Measurements from ENCODE around the gene LAT.
"Not testable (repeated sequence)": the region's sequence is repeated elsewhere in the genome, so short reads cannot be mapped to it uniquely, and the experiment has no call there.

Gene LAT

GRCh38 chr16:28937222-28937876 is 47.5 kb upstream of the LAT start:
- ATAC-seq (ENCODE audit: low read depth) (no peak), DNase-seq (ENCODE audit: low spot score) (no peak)
- Histone ChIP-seq H3K9me3 (ENCODE audit: severe bottlenecking) (no peaks in the 10 kb centered on the region), H3K36me3 (ENCODE audit: low read depth) (no peaks in the 10 kb centered on the region), H3K4me3 (ENCODE audit: severe bottlenecking) (no peak overlapping the region), H3K4me1 (ENCODE audit: insufficient read depth, poor library complexity, severe bottlenecking) (no peaks in the 10 kb centered on the region), H3K27ac (ENCODE audit: poor library complexity, severe bottlenecking) (no peak overlapping the region), H3K27me3 (ENCODE audit: insufficient read depth, poor library complexity, severe bottlenecking) (no peaks in the 10 kb centered on the region)
- no peak for TF ChIP-seq CTCF (IDR thresholded peaks at IDR 0.05; ENCODE audit: poor library complexity, severe bottlenecking)

GRCh38 chr16:28938721-28939120 is 46.1 kb upstream of the LAT start:
- TF ChIP-seq CTCF (IDR thresholded peaks at IDR 0.05; ENCODE audit: poor library complexity, severe bottlenecking): no peak

GRCh38 chr16:28939825-28940224 is 45.0 kb upstream of the LAT start:
- DNase-seq (ENCODE audit: low spot score); ATAC-seq (ENCODE audit: low read depth); H3K4me1 ChIP-seq (ENCODE audit: insufficient read depth, poor library complexity, severe bottlenecking); H3K9me3 ChIP-seq (ENCODE audit: severe bottlenecking); H3K27ac ChIP-seq (ENCODE audit: poor library complexity, severe bottlenecking); H3K36me3 ChIP-seq (ENCODE audit: low read depth); H3K27me3 ChIP-seq (ENCODE audit: insufficient read depth, poor library complexity, severe bottlenecking); H3K4me3 ChIP-seq (ENCODE audit: severe bottlenecking): not testable (repeated sequence)

More at GRCh38 chr16:28938721-28939120, 46.1 kb upstream of the LAT start:
- Histone ChIP-seq H3K4me1 (ENCODE audit: insufficient read depth, poor library complexity, severe bottlenecking) (no peaks in the 10 kb centered on the region), H3K9me3 (ENCODE audit: severe bottlenecking) (no peaks in the 10 kb centered on the region), H3K27ac (ENCODE audit: poor library complexity, severe bottlenecking) (no peak overlapping the region), H3K27me3 (ENCODE audit: insufficient read depth, poor library complexity, severe bottlenecking) (no peaks in the 10 kb centered on the region), H3K36me3 (ENCODE audit: low read depth) (no peaks in the 10 kb centered on the region), H3K4me3 (ENCODE audit: severe bottlenecking) (no peak overlapping the region)
- ATAC-seq (ENCODE audit: low read depth) (no peak), DNase-seq (ENCODE audit: low spot score) (no peak)

- no peak overlapping the region for H3K27ac ChIP-seq (ENCODE audit: poor library complexity, severe bottlenecking)
- DNase-seq (ENCODE audit: low spot score) (no peak), ATAC-seq (ENCODE audit: low read depth) (no peak)
- no peak for TF ChIP-seq CTCF (IDR thresholded peaks at IDR 0.05; ENCODE audit: poor library complexity, severe bottlenecking)
- no peak overlapping the region for H3K4me3 ChIP-seq (ENCODE audit: severe bottlenecking)
- no peaks in the 10 kb centered on the region for H3K4me1 ChIP-seq (ENCODE audit: insufficient read depth, poor library complexity, severe bottlenecking)
- no peaks in the 10 kb centered on the region for H3K36me3 ChIP-seq (ENCODE audit: low read depth)
- no peaks in the 10 kb centered on the region for H3K27me3 ChIP-seq (ENCODE audit: insufficient read depth, poor library complexity, severe bottlenecking)
- no peaks in the 10 kb centered on the region for H3K9me3 ChIP-seq (ENCODE audit: severe bottlenecking)
Observed at GRCh38 chr16:28943281-28943680, 41.6 kb upstream of the LAT start.

GRCh38 chr16:28946681-28947080 is 38.2 kb upstream of the LAT start:
- TF ChIP-seq CTCF (IDR thresholded peaks at IDR 0.05; ENCODE audit: poor library complexity, severe bottlenecking): no peak
- Histone ChIP-seq H3K36me3 (ENCODE audit: low read depth) (no peaks in the 10 kb centered on the region), H3K9me3 (ENCODE audit: severe bottlenecking) (no peaks in the 10 kb centered on the region), H3K27me3 (ENCODE audit: insufficient read depth, poor library complexity, severe bottlenecking) (no peaks in the 10 kb centered on the region), H3K4me1 (ENCODE audit: insufficient read depth, poor library complexity, severe bottlenecking) (no peaks in the 10 kb centered on the region), H3K27ac (ENCODE audit: poor library complexity, severe bottlenecking) (no peak overlapping the region), H3K4me3 (ENCODE audit: severe bottlenecking) (no peak overlapping the region)
- DNase-seq (ENCODE audit: low spot score) (no peak), ATAC-seq (ENCODE audit: low read depth) (no peak)
